Measurements from ENCODE around the gene SMIM45.

The SMIM45 gene

DNA sequence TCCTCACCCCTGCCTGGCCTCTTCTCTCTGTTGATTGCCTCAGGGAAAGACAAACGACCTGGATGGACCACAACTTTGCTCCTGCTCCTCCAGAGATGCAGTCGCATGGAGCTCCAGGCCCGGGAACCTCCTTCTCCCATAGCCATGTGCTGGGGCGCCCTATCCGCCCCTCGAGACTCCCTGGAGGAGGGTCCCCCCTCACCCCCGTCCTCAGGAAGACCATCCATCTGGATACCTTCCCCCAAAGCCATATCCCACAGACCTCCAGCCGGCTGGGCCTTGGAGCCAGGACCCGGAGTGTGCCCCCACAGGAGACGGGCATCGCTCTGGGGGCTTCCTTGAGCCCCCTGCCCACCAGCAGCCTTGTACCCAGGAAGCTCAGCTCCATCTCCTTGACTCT lies 19.5 kb downstream of the SMIM45 start:
- Mint-ChIP-seq H3K27me3 (ENCODE audit: low read depth) (peaks cover 55% of the 10 kb centered on the region), H3K4me3 (no peak overlapping the region), H3K36me3 (peaks cover 1% of the 10 kb centered on the region), H3K4me1 (peaks cover 17% of the 10 kb centered on the region), H3K27ac (no peak overlapping the region), H3K9me3 (peaks cover 2% of the 10 kb centered on the region)
- CTCF ChIA-PET = interaction anchor here (0.5 to 10.1 kb wide), 4 partner anchors 30 to 749 kb away, joined by 3 to 78 read pairs (median 7); partner anchors contain the start of genes A4GALT and NDUFA6
- ATAC-seq = no peak
- DNase-seq (ENCODE audit: low spot score) = no peak
- POLR2A ChIA-PET = no interaction called here
- TF ChIP-seq RELA (CRISPR knock-in tag; IDR thresholded peaks at IDR 0.05; ENCODE audit: borderline replicate concordance) (no peak), GRHL2 (CRISPR knock-in tag; IDR thresholded peaks at IDR 0.05; ENCODE audit: insufficient replicate concordance, severe bottlenecking) (no peak)

- Mint-ChIP-seq H3K4me3 (no peak overlapping the region), H3K36me3 (no peaks in the 10 kb centered on the region), H3K9me3 (no peaks in the 10 kb centered on the region), H3K27me3 (ENCODE audit: low read depth) (peaks cover 63% of the 10 kb centered on the region), H3K27ac (no peak overlapping the region), H3K4me1 (peaks cover 18% of the 10 kb centered on the region)
- DNase-seq (ENCODE audit: low spot score) = no peak
- POLR2A ChIA-PET = interaction anchor here (0.7 kb wide), 1 partner anchor 102 kb away, joined by 3 read pairs; no protein-coding TSS in a partner anchor
- CTCF ChIA-PET = interaction anchor here (1.3 to 1.6 kb wide), 3 partner anchors 34 to 137 kb away, joined by 4 to 6 read pairs (median 4); no protein-coding TSS in a partner anchor
- no peak for ATAC-seq
- no peak for TF ChIP-seq CREM (CRISPR knock-in tag; IDR thresholded peaks at IDR 0.05)
- TF ChIP-seq, protein P1, sequence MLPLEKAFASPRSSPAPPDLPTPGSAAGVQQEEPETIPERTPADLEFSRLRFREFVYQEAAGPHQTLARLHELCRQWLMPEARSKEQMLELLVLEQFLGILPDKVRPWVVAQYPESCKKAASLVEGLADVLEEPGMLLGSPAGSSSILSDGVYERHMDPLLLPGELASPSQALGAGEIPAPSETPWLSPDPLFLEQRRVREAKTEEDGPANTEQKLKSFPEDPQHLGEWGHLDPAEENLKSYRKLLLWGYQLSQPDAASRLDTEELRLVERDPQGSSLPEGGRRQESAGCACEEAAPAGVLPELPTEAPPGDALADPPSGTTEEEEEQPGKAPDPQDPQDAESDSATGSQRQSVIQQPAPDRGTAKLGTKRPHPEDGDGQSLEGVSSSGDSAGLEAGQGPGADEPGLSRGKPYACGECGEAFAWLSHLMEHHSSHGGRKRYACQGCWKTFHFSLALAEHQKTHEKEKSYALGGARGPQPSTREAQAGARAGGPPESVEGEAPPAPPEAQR (CRISPR knock-in tag; IDR thresholded peaks at IDR 0.05) = no peak
- TF ChIP-seq, protein P2, sequence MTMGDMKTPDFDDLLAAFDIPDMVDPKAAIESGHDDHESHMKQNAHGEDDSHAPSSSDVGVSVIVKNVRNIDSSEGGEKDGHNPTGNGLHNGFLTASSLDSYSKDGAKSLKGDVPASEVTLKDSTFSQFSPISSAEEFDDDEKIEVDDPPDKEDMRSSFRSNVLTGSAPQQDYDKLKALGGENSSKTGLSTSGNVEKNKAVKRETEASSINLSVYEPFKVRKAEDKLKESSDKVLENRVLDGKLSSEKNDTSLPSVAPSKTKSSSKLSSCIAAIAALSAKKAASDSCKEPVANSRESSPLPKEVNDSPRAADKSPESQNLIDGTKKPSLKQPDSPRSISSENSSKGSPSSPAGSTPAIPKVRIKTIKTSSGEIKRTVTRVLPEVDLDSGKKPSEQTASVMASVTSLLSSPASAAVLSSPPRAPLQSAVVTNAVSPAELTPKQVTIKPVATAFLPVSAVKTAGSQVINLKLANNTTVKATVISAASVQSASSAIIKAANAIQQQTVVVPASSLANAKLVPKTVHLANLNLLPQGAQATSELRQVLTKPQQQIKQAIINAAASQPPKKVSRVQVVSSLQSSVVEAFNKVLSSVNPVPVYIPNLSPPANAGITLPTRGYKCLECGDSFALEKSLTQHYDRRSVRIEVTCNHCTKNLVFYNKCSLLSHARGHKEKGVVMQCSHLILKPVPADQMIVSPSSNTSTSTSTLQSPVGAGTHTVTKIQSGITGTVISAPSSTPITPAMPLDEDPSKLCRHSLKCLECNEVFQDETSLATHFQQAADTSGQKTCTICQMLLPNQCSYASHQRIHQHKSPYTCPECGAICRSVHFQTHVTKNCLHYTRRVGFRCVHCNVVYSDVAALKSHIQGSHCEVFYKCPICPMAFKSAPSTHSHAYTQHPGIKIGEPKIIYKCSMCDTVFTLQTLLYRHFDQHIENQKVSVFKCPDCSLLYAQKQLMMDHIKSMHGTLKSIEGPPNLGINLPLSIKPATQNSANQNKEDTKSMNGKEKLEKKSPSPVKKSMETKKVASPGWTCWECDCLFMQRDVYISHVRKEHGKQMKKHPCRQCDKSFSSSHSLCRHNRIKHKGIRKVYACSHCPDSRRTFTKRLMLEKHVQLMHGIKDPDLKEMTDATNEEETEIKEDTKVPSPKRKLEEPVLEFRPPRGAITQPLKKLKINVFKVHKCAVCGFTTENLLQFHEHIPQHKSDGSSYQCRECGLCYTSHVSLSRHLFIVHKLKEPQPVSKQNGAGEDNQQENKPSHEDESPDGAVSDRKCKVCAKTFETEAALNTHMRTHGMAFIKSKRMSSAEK (CRISPR knock-in tag; IDR thresholded peaks at IDR 0.05; ENCODE audit: borderline replicate concordance) = no peak
- TF ChIP-seq, protein P3, sequence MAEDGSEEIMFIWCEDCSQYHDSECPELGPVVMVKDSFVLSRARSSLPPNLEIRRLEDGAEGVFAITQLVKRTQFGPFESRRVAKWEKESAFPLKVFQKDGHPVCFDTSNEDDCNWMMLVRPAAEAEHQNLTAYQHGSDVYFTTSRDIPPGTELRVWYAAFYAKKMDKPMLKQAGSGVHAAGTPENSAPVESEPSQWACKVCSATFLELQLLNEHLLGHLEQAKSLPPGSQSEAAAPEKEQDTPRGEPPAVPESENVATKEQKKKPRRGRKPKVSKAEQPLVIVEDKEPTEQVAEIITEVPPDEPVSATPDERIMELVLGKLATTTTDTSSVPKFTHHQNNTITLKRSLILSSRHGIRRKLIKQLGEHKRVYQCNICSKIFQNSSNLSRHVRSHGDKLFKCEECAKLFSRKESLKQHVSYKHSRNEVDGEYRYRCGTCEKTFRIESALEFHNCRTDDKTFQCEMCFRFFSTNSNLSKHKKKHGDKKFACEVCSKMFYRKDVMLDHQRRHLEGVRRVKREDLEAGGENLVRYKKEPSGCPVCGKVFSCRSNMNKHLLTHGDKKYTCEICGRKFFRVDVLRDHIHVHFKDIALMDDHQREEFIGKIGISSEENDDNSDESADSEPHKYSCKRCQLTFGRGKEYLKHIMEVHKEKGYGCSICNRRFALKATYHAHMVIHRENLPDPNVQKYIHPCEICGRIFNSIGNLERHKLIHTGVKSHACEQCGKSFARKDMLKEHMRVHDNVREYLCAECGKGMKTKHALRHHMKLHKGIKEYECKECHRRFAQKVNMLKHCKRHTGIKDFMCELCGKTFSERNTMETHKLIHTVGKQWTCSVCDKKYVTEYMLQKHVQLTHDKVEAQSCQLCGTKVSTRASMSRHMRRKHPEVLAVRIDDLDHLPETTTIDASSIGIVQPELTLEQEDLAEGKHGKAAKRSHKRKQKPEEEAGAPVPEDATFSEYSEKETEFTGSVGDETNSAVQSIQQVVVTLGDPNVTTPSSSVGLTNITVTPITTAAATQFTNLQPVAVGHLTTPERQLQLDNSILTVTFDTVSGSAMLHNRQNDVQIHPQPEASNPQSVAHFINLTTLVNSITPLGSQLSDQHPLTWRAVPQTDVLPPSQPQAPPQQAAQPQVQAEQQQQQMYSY (CRISPR knock-in tag; IDR thresholded peaks at IDR 0.05) = no peak
- TF ChIP-seq ZMAT4 (CRISPR knock-in tag; IDR thresholded peaks at IDR 0.05) = no peak
- TF ChIP-seq TP53 (CRISPR knock-in tag; IDR thresholded peaks at IDR 0.05) = no peak
- TF ChIP-seq FOXP1 (CRISPR knock-in tag; IDR thresholded peaks at IDR 0.05; ENCODE audit: borderline replicate concordance) = no peak
- TF ChIP-seq MAX (CRISPR knock-in tag; IDR thresholded peaks at IDR 0.05) = no peak
- no peak for TF ChIP-seq SMAD3 (CRISPR knock-in tag; IDR thresholded peaks at IDR 0.05; ENCODE audit: borderline replicate concordance)
- TF ChIP-seq, protein P4, sequence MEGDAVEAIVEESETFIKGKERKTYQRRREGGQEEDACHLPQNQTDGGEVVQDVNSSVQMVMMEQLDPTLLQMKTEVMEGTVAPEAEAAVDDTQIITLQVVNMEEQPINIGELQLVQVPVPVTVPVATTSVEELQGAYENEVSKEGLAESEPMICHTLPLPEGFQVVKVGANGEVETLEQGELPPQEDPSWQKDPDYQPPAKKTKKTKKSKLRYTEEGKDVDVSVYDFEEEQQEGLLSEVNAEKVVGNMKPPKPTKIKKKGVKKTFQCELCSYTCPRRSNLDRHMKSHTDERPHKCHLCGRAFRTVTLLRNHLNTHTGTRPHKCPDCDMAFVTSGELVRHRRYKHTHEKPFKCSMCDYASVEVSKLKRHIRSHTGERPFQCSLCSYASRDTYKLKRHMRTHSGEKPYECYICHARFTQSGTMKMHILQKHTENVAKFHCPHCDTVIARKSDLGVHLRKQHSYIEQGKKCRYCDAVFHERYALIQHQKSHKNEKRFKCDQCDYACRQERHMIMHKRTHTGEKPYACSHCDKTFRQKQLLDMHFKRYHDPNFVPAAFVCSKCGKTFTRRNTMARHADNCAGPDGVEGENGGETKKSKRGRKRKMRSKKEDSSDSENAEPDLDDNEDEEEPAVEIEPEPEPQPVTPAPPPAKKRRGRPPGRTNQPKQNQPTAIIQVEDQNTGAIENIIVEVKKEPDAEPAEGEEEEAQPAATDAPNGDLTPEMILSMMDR (IDR thresholded peaks at IDR 0.05) = no peak
- TF ChIP-seq ZNF423 (CRISPR knock-in tag; IDR thresholded peaks at IDR 0.05) = no peak
- no peak for TF ChIP-seq ZBTB21 (CRISPR knock-in tag; IDR thresholded peaks at IDR 0.05; ENCODE audit: borderline replicate concordance)
- no peak for TF ChIP-seq ETV6 (CRISPR knock-in tag; IDR thresholded peaks at IDR 0.05)
- no peak for TF ChIP-seq FOXJ3 (CRISPR knock-in tag; IDR thresholded peaks at IDR 0.05; ENCODE audit: borderline replicate concordance)
- TF ChIP-seq PRRX2 (CRISPR knock-in tag; IDR thresholded peaks at IDR 0.05) = no peak
- no peak for TF ChIP-seq GABPB1 (CRISPR knock-in tag; IDR thresholded peaks at IDR 0.05)
- TF ChIP-seq HMGA2 (CRISPR knock-in tag; IDR thresholded peaks at IDR 0.05) = no peak
- TF ChIP-seq E2F1 (CRISPR knock-in tag; IDR thresholded peaks at IDR 0.05) = no peak
These were observed 22.8 kb downstream of the SMIM45 start for GRCh38 chr22:41974691-41975290.
